Calu3 (cell line): ENCODE results near the gene CKAP5. TPM values are rescaled to one million over a fixed set of nuclear protein-coding genes. Genes with fewer than 3 reads are reported as not detected.

Source experiments
- BruUV-seq: library from RNA; stranded (reverse); fragments of 400-500 nt; replicated peaks from 2 replicates; lab custom pipeline; 2021; lab: Mats Ljungman, UMichigan
- CTCF ChIA-PET: fragments of 300-600 bp; sonication (Branson Sonifier 250); formaldehyde crosslinking; loops from one replicate; lab custom pipeline; 2022; ENCODE audit warnings: antibody characterized with exemption; lab: Charles Lee
- DNase-seq: peaks from one replicate; pipeline ENCODE4 v3.0.0; 2022
- H3K27ac Mint-ChIP-seq: one replicate; pipeline ENCODE4 v1.8.0; 2022; ENCODE audit warnings: mixed read lengths; ENCODE audit not compliant: unreplicated experiment
- H3K27me3 Mint-ChIP-seq: one replicate; pipeline ENCODE4 v1.8.0; 2022; ENCODE audit warnings: mixed read lengths; ENCODE audit not compliant: unreplicated experiment
- H3K36me3 Mint-ChIP-seq: one replicate; pipeline ENCODE4 v1.8.0; 2022; ENCODE audit warnings: mild to moderate bottlenecking, moderate library complexity, mixed read lengths; ENCODE audit not compliant: insufficient read depth, unreplicated experiment
- H3K4me1 Mint-ChIP-seq: one replicate; pipeline ENCODE4 v1.8.0; 2022; ENCODE audit warnings: mild to moderate bottlenecking, low read depth, mixed read lengths; ENCODE audit not compliant: unreplicated experiment
- H3K4me3 Mint-ChIP-seq: one replicate; pipeline ENCODE4 v1.8.0; 2022; ENCODE audit warnings: mild to moderate bottlenecking, low read depth, moderate library complexity, mixed read lengths; ENCODE audit not compliant: unreplicated experiment
- H3K9me3 Mint-ChIP-seq: one replicate; pipeline ENCODE4 v1.8.0; 2022; ENCODE audit warnings: low read depth, mixed read lengths; ENCODE audit not compliant: unreplicated experiment
- CTCF ChIP-seq: fragments of 200-600 bp; IDR thresholded peaks from one replicate; pipeline ENCODE4 v1.8.0; 2022; ENCODE audit warnings: antibody characterized with exemption; ENCODE audit not compliant: unreplicated experiment
- intact Hi-C: fragments of 100-400 bp; cut with micrococcal nuclease; formaldehyde crosslinking; loops from one replicate; pipeline ENCODE4 v1.10.0; 2022; ENCODE audit not compliant: unreplicated experiment
- total RNA-seq: library from RNA; stranded (reverse); gene quantifications from 2 replicates; pipeline ENCODE4 v1.2.3, GENCODE V29; 2022

The CKAP5 gene
- total RNA-seq, 1 experiment from 2014 or later, result 140 TPM

DNA sequence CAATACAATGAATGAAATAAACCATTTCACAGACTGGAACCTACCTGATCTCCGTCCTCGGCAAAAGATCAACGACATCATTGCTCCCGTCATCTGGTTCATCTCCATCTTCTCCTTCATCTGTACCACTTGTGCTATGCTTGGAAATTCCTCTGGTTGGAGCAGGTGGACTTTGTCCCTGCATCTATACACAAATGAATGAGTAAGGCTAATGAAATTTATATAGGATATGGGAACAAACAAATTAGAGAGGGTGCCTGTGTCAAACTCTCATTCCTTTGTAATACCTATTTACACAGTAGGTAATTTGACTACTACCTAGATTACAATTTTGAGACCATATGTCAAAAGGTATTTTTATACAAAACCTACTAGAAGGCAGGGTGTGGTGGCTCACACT is 67.7 kb downstream of the CKAP5 start:
- H3K27ac Mint-ChIP-seq, result no peak overlapping the region
- H3K36me3 Mint-ChIP-seq, result peaks cover 11% of the 10 kb centered on the region
- DNase-seq, result no peak
- no TSS peak for BruUV-seq
- H3K4me1 Mint-ChIP-seq, result no peaks in the 10 kb centered on the region
- no peak for TF ChIP-seq CTCF
- CTCF ChIA-PET, result no interaction called here
- no peaks in the 10 kb centered on the region for H3K9me3 Mint-ChIP-seq
- H3K4me3 Mint-ChIP-seq, result no peak overlapping the region
- no peaks in the 10 kb centered on the region for H3K27me3 Mint-ChIP-seq
- intact Hi-C loops, result no loop called here

GRCh38 chr11:46776878-46777277 is 69.2 kb downstream of the CKAP5 start:
- no TSS peak for BruUV-seq
- H3K9me3 Mint-ChIP-seq, result no peaks in the 10 kb centered on the region
- CTCF ChIA-PET, result no interaction called here
- no peak overlapping the region for H3K4me3 Mint-ChIP-seq
- H3K27ac Mint-ChIP-seq, result no peak overlapping the region
- H3K4me1 Mint-ChIP-seq, result no peaks in the 10 kb centered on the region
- peaks cover 21% of the 10 kb centered on the region for H3K36me3 Mint-ChIP-seq
- no peaks in the 10 kb centered on the region for H3K27me3 Mint-ChIP-seq
- no peak for DNase-seq
- intact Hi-C loops, result no loop called here
- TF ChIP-seq CTCF, result no peak

DNA sequence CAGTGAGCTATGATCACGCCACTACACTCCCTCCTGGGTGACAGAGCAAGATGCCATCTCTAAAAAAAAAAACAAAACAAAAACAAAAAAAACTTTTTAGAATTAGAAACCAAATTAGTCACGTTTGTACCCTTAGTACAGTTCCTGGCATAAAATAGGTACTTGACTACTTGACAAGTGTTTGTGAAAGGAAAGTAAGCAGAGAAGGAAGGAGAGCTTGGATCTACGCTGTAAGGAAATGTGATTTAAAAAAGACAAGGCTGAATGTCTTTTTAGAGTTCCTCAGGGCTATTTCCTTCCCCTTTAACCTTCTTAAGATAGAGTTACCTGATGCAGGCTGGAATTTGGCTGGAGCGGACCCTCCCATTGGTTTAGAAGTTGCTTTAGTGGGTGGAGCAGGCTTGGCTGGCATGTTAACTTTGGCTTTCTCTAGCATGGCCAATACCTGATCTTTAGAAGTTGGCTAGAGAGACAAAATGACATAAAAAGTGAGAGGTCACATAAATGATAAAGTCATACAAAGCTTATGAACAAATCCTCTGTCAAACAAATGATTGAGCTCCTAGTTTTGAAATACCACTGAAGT is 76.4 kb downstream of the CKAP5 start:
- no peak for DNase-seq
- no peaks in the 10 kb centered on the region for H3K27me3 Mint-ChIP-seq
- CTCF ChIA-PET, result no interaction called here
- peaks cover 39% of the 10 kb centered on the region for H3K36me3 Mint-ChIP-seq
- no peak overlapping the region for H3K4me3 Mint-ChIP-seq
- H3K27ac Mint-ChIP-seq, result no peak overlapping the region
- intact Hi-C loops, result no loop called here
- no TSS peak for BruUV-seq
- no peak for TF ChIP-seq CTCF
- H3K4me1 Mint-ChIP-seq, result no peaks in the 10 kb centered on the region
- no peaks in the 10 kb centered on the region for H3K9me3 Mint-ChIP-seq

GRCh38 chr11:46766656-46767055 is 79.4 kb downstream of the CKAP5 start:
- Mint-ChIP-seq H3K4me1 (no peaks in the 10 kb centered on the region), H3K9me3 (no peaks in the 10 kb centered on the region), H3K27me3 (no peaks in the 10 kb centered on the region), H3K27ac (no peak overlapping the region), H3K4me3 (no peak overlapping the region), H3K36me3 (peaks cover 41% of the 10 kb centered on the region)
- no TSS peak for BruUV-seq
- no peak for TF ChIP-seq CTCF
- DNase-seq, result no peak
- CTCF ChIA-PET, result no interaction called here
- intact Hi-C loops, result no loop called here
